Neural cell (in vitro differentiated cells): Measurements from ENCODE around the gene DENND10.
"Not testable (repeated sequence)": the region's sequence is repeated elsewhere in the genome, so short reads cannot be mapped to it uniquely, and the experiment has no call there.

ENCODE experiments used
- EP300 ChIP-seq: fragments of 450-650 bp; conservative IDR thresholded peaks from 2 replicates; pipeline ENCODE4 v1.6.1; 2014; ENCODE audit warnings: antibody characterized with exemption, mild to moderate bottlenecking, moderate library complexity; ENCODE audit not compliant: poor library complexity, severe bottlenecking
- EZH2 ChIP-seq: fragments of 200-600, 300-800 bp; shearing (Covaris generic), sonication (generic); IDR thresholded peaks from 2 replicates; pipeline ENCODE4 v1.6.1; 2014; ENCODE audit warnings: antibody characterized with exemption, low read length, borderline replicate concordance, mild to moderate bottlenecking; ENCODE audit not compliant: insufficient read depth, poor library complexity, severe bottlenecking
- MXI1 ChIP-seq: fragments of 450-650 bp; conservative IDR thresholded peaks from 2 replicates; pipeline ENCODE4 v1.6.1; 2014; ENCODE audit warnings: antibody characterized with exemption, mild to moderate bottlenecking; ENCODE audit not compliant: poor library complexity, severe bottlenecking
- POLR2AphosphoS5 ChIP-seq: IDR thresholded peaks from 2 replicates; pipeline ENCODE4 v1.6.1; 2012
- TF ChIP-seq, protein P1 (sequence below): fragments of 450-650 bp; IDR thresholded peaks from 2 replicates; pipeline ENCODE4 v1.5.1; 2014; ENCODE audit warnings: antibody characterized with exemption, mild to moderate bottlenecking, moderate library complexity; ENCODE audit not compliant: poor library complexity, severe bottlenecking
- TF ChIP-seq, protein P2 (sequence below): IDR thresholded peaks from 2 replicates; pipeline ENCODE4 v1.6.1; 2012; ENCODE audit warnings: borderline replicate concordance

DNA sequence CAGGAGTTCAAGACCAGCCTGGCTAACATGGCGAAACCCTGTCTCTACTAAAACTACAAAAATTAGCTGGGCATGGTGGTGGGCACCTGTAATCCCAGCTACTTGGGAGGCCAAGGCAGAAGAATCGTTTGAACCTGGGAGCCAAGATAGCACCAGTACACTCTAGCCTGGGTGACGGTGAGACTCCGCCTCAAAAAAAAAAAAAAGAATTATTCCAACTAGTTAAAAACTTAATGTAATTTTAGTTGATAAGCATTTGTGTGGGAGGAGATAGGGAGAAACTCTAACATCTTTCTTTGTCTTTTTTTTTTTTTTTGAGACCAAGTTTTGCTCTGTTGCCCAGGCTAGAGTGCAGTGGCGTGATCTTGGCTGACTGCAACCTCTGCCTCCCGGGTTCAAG lies 3.2 kb downstream of the DENND10 start:
- TF ChIP-seq, protein P1, sequence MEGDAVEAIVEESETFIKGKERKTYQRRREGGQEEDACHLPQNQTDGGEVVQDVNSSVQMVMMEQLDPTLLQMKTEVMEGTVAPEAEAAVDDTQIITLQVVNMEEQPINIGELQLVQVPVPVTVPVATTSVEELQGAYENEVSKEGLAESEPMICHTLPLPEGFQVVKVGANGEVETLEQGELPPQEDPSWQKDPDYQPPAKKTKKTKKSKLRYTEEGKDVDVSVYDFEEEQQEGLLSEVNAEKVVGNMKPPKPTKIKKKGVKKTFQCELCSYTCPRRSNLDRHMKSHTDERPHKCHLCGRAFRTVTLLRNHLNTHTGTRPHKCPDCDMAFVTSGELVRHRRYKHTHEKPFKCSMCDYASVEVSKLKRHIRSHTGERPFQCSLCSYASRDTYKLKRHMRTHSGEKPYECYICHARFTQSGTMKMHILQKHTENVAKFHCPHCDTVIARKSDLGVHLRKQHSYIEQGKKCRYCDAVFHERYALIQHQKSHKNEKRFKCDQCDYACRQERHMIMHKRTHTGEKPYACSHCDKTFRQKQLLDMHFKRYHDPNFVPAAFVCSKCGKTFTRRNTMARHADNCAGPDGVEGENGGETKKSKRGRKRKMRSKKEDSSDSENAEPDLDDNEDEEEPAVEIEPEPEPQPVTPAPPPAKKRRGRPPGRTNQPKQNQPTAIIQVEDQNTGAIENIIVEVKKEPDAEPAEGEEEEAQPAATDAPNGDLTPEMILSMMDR: not testable (repeated sequence)
- TF ChIP-seq POLR2AphosphoS5, EZH2, EP300, MXI1: not testable (repeated sequence)
- TF ChIP-seq, protein P2, sequence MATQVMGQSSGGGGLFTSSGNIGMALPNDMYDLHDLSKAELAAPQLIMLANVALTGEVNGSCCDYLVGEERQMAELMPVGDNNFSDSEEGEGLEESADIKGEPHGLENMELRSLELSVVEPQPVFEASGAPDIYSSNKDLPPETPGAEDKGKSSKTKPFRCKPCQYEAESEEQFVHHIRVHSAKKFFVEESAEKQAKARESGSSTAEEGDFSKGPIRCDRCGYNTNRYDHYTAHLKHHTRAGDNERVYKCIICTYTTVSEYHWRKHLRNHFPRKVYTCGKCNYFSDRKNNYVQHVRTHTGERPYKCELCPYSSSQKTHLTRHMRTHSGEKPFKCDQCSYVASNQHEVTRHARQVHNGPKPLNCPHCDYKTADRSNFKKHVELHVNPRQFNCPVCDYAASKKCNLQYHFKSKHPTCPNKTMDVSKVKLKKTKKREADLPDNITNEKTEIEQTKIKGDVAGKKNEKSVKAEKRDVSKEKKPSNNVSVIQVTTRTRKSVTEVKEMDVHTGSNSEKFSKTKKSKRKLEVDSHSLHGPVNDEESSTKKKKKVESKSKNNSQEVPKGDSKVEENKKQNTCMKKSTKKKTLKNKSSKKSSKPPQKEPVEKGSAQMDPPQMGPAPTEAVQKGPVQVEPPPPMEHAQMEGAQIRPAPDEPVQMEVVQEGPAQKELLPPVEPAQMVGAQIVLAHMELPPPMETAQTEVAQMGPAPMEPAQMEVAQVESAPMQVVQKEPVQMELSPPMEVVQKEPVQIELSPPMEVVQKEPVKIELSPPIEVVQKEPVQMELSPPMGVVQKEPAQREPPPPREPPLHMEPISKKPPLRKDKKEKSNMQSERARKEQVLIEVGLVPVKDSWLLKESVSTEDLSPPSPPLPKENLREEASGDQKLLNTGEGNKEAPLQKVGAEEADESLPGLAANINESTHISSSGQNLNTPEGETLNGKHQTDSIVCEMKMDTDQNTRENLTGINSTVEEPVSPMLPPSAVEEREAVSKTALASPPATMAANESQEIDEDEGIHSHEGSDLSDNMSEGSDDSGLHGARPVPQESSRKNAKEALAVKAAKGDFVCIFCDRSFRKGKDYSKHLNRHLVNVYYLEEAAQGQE: not testable (repeated sequence)
